ENCODE data around the gene NISCH.

DNA sequence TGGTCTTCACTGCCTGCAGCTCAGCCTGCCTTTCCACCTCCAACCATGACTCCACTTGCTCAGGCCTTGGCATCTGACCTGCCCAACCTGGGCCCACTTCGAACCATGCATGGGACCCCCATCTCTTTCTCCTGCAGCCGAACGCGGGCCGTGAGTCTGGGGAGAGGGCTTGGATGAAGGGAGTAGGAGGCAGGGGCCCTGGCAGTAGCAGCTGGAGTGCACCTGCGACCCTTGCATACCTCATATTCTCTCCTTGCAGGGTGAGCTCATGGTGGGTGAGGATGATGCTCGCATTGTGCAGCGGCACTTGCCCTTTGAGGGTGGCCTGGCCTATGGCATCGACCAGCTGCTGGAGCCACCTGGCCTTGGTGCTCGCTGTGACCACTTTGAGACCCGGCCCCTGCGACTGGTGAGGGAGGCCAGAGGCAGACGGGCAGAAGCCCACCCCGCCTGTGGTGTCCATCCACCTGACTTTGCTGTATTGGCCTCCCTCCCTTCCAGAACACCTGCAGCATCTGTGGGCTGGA is 64.8 kb downstream of the NISCH start:
- TF ChIP-seq POLR2A (IDR thresholded peaks at IDR 0.05), result no peak
- TF ChIP-seq, protein P1, sequence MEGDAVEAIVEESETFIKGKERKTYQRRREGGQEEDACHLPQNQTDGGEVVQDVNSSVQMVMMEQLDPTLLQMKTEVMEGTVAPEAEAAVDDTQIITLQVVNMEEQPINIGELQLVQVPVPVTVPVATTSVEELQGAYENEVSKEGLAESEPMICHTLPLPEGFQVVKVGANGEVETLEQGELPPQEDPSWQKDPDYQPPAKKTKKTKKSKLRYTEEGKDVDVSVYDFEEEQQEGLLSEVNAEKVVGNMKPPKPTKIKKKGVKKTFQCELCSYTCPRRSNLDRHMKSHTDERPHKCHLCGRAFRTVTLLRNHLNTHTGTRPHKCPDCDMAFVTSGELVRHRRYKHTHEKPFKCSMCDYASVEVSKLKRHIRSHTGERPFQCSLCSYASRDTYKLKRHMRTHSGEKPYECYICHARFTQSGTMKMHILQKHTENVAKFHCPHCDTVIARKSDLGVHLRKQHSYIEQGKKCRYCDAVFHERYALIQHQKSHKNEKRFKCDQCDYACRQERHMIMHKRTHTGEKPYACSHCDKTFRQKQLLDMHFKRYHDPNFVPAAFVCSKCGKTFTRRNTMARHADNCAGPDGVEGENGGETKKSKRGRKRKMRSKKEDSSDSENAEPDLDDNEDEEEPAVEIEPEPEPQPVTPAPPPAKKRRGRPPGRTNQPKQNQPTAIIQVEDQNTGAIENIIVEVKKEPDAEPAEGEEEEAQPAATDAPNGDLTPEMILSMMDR (IDR thresholded peaks at IDR 0.05), result no peak
- TF ChIP-seq EP300 (IDR thresholded peaks at IDR 0.05), result no peak

All from ovary (tissue), 3 donors.